Mesothelial cell of epicardium (in vitro differentiated cells): ENCODE measurements around the gene MED27. TPM values are rescaled to one million over a fixed set of nuclear protein-coding genes. Genes with fewer than 3 reads are reported as not detected.

Experiments used
- DNase-seq, 2 experiments: peaks; one replicate each; pipeline ENCODE4 v3.0.0; 2021; ENCODE audit warnings: low spot score in 2 of 2; ENCODE audit not compliant: unreplicated experiment in 2 of 2
- H3K27ac Mint-ChIP-seq: 2 replicates; pipeline ENCODE4 v1.8.0; 2021; ENCODE audit warnings: mixed read lengths
- H3K27me3 Mint-ChIP-seq: 2 replicates; pipeline ENCODE4 v1.8.0; 2021; ENCODE audit warnings: low read depth, mixed read lengths
- H3K36me3 Mint-ChIP-seq: 2 replicates; pipeline ENCODE4 v1.8.0; 2021; ENCODE audit warnings: mixed read lengths
- H3K4me1 Mint-ChIP-seq: 2 replicates; pipeline ENCODE4 v1.8.0; 2021; ENCODE audit warnings: mixed read lengths
- H3K4me3 Mint-ChIP-seq: 2 replicates; pipeline ENCODE4 v1.8.0; 2021; ENCODE audit warnings: mild to moderate bottlenecking, moderate library complexity, mixed read lengths
- H3K9me3 Mint-ChIP-seq: 2 replicates; pipeline ENCODE4 v1.8.0; 2021; ENCODE audit warnings: mixed read lengths
- CTCF ChIP-seq: fragments of 200-600 bp; sonication (generic); IDR thresholded peaks from one replicate; pipeline ENCODE4 v1.5.0; 2021; ENCODE audit warnings: antibody characterized with exemption; ENCODE audit not compliant: unreplicated experiment
- total RNA-seq: library from RNA; stranded (reverse); gene quantifications from 3 replicates; pipeline ENCODE4 v1.2.1, GENCODE V29; 2021

Gene MED27
- total RNA-seq, 1 donor from 2014 or later = 29.0 TPM

- DNase-seq = no peak
- Mint-ChIP-seq H3K27ac (no peak overlapping the region), H3K4me1 (peaks cover 2% of the 10 kb centered on the region), H3K4me3 (no peak overlapping the region), H3K36me3 (peaks cover 12% of the 10 kb centered on the region), H3K27me3 (no peaks in the 10 kb centered on the region), H3K9me3 (peaks cover 4% of the 10 kb centered on the region)
- no peak for TF ChIP-seq CTCF
Observed at GRCh38 chr9:132056717-132057560, 22.7 kb downstream of the MED27 start.

- DNase-seq = no peak
- peaks cover 12% of the 10 kb centered on the region for H3K36me3 Mint-ChIP-seq
Observed at GRCh38 chr9:132055756-132056155, 23.9 kb downstream of the MED27 start.

GRCh38 chr9:132054024-132054423, 25.6 kb downstream of the MED27 start:
- no peak for DNase-seq
- Mint-ChIP-seq H3K27ac (no peak overlapping the region), H3K27me3 (no peaks in the 10 kb centered on the region), H3K4me3 (no peak overlapping the region), H3K36me3 (peaks cover 11% of the 10 kb centered on the region), H3K9me3 (peaks cover 4% of the 10 kb centered on the region), H3K4me1 (peaks cover 4% of the 10 kb centered on the region)
- TF ChIP-seq CTCF = no peak

More at GRCh38 chr9:132055756-132056155, 23.9 kb downstream of the MED27 start:
- no peaks in the 10 kb centered on the region for H3K27me3 Mint-ChIP-seq
- TF ChIP-seq CTCF = no peak
- no peak overlapping the region for H3K27ac Mint-ChIP-seq
- H3K4me3 Mint-ChIP-seq = no peak overlapping the region
- peaks cover 2% of the 10 kb centered on the region for H3K4me1 Mint-ChIP-seq
- H3K9me3 Mint-ChIP-seq = peaks cover 4% of the 10 kb centered on the region

- TF ChIP-seq CTCF = no peak
- H3K4me3 Mint-ChIP-seq = no peak overlapping the region
- no peaks in the 10 kb centered on the region for H3K36me3 Mint-ChIP-seq
- peaks cover 15% of the 10 kb centered on the region for H3K4me1 Mint-ChIP-seq
- no peaks in the 10 kb centered on the region for H3K27me3 Mint-ChIP-seq
- H3K9me3 Mint-ChIP-seq = no peaks in the 10 kb centered on the region
- no peak overlapping the region for H3K27ac Mint-ChIP-seq
- DNase-seq = no peak
Observed at GRCh38 chr9:132049900-132050299, 29.8 kb downstream of the MED27 start.

GRCh38 chr9:132049323-132049882, 30.3 kb downstream of the MED27 start:
- no peak for TF ChIP-seq CTCF
- DNase-seq = no peak
- Mint-ChIP-seq H3K4me1 (peaks cover 15% of the 10 kb centered on the region), H3K9me3 (no peaks in the 10 kb centered on the region), H3K36me3 (no peaks in the 10 kb centered on the region), H3K4me3 (no peak overlapping the region), H3K27me3 (no peaks in the 10 kb centered on the region), H3K27ac (no peak overlapping the region)
